HFF-Myc (cell line): ENCODE results near the gene ZMIZ1.

Experiments
- DNase-seq: peaks from one replicate; pipeline ENCODE4 v3.0.0-alpha.2; 2011; ENCODE audit warnings: low read depth; ENCODE audit errors: extremely low read depth
- H3K4me3 ChIP-seq: replicated peaks from 2 replicates; pipeline ENCODE4 v1.5.1; 2011; ENCODE audit warnings: low read depth, mild to moderate bottlenecking, control low read depth, low read length
- TF ChIP-seq, protein P1 (sequence below): IDR thresholded peaks from 2 replicates; pipeline ENCODE4 v1.5.1; 2012; ENCODE audit warnings: mild to moderate bottlenecking, low read depth, low read length, control low read depth; ENCODE audit errors: missing control alignments

The ZMIZ1 gene

DNA sequence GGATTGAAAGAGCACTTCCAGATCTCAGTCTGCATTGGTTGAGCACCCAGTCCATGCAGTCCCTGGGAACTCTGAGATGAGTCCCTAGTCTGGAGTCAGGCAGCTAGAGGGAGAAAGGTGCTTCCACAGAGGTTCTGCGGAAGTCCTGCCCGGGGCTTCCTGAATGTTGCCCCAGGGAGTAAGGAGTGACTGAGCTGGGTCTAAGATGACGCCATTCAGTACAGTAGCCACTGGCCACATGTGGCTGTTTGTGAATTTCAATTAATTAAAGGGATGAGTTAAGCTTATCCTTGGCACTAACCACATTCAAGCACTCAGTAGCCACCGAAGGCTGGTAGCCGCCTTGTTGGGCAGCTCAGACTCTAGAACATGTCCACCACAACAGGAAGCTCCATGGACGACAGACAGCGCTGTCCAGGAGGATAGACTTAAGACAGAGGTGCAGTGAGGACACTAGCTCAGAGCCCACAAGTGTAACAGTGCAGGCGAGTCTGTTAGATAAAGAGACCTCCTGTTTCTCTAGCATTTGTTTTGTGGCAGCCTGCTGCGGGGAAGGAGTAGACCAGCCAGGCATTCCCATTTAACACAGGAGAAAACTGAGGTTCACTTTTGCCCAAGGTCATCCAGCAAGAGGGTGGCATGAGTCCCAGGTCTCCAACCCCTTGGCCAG is 176.9 kb downstream of the ZMIZ1 start:
- H3K4me3 ChIP-seq, result no peak overlapping the region
- DNase-seq, result no peak
- TF ChIP-seq, protein P1, sequence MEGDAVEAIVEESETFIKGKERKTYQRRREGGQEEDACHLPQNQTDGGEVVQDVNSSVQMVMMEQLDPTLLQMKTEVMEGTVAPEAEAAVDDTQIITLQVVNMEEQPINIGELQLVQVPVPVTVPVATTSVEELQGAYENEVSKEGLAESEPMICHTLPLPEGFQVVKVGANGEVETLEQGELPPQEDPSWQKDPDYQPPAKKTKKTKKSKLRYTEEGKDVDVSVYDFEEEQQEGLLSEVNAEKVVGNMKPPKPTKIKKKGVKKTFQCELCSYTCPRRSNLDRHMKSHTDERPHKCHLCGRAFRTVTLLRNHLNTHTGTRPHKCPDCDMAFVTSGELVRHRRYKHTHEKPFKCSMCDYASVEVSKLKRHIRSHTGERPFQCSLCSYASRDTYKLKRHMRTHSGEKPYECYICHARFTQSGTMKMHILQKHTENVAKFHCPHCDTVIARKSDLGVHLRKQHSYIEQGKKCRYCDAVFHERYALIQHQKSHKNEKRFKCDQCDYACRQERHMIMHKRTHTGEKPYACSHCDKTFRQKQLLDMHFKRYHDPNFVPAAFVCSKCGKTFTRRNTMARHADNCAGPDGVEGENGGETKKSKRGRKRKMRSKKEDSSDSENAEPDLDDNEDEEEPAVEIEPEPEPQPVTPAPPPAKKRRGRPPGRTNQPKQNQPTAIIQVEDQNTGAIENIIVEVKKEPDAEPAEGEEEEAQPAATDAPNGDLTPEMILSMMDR, result no peak

DNA sequence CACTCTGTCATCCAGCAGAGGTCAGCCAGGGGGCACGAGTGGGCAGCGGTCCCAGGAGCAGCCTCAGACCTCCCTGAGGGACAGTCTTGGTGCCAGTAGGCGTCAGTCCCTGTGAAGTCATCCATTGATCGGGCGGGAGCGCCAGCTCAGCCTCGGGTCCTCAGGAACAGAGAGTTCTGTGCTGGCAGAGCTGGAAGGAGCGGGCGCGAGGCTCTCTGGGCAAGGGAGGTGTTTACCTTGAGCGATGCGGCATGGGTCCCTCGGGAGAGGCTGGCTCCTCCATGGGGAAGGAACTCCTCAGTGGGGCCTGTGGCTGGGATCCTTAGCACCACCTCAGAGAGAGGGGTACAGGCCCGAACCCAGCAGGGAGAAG is 177.4 kb downstream of the ZMIZ1 start:
- no peak overlapping the region for H3K4me3 ChIP-seq
- DNase-seq, result no peak
- TF ChIP-seq, protein P1, result no peak

- no peak for DNase-seq
- no peak overlapping the region for H3K4me3 ChIP-seq
Observed at GRCh38 chr10:79246606-79247275, 178.0 kb downstream of the ZMIZ1 start.

DNA sequence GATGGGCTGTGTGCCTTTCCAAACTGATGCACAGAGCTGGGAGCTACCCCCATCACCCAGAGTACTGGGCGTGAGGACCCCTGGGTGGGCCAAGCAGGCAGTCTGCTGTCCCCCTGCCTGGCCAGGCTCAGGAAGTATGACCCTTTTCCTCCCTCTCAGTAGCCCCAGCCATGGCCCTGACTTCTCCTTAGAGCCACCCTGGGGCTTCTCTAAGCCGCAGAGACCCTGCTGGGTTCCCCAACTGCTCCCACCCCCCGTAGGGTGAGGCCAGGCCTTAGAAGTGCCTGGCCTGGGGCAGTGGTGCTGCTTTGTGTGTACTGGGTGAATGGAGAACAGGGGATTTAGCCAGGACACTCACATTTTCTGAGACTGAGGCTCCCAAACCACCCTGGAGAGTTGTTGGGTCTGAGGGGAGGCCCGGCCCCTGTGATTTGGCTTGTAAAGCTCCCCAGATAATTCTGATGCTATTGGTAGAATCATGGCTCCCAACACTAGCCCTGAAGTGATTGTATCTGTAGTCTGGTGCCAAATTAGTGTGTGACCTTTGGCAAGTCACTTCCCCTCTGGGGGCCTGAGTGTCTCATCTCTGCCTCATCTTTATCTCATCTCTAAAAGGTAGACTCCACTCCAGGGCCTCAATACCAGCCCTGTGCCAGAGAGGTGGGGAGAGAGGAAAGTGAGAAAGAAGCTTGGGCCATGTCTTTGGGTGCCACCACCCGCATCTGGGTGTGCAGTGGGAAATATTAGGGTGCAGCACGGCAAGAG is 178.8 kb downstream of the ZMIZ1 start:
- H3K4me3 ChIP-seq, result no peak overlapping the region
- TF ChIP-seq, protein P1, result no peak
- no peak for DNase-seq

More at GRCh38 chr10:79246606-79247275, 178.0 kb downstream of the ZMIZ1 start:
- TF ChIP-seq, protein P1, result no peak

DNA sequence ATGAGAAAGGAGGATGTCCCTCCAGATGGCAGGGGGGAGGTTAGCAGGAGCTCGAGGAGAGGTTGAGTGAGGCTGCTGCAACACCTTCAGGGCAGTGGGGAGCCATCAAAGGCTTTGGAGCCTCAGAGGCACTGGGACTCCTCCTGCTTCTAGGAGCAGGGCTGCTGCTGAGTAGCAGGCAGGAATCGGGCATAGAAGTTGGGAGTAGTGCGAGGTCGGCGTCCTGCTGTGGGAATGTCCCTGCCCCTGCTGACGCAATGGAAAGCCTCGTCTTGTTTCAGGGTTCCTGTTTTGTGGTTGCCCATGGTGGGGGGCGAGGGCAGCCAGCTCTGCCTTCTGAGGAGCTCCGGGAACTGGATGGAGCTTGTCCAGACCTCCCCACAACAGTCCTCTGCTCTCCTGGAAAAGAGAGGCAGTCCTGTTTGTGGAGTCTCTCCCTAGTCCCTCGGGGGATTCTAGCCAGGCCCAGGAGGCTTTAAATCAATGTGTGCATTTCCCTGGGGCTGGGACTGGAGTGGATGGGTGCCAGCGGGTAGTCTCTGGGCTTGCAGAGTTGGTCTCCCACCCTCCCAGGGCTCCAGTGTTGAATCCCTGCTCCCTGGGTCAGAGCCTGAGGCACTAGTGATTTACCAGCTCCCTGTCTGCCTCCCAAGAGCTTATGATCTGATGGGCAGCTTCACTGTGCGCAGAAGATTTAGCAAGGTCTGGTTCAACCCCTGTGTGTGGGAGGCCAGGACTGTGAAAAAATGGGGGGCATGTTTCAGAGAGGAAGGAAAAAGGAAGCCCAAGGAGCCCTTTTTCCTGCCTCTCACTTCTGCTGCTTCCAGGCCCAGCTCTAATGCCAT is 179.8 kb downstream of the ZMIZ1 start:
- H3K4me3 ChIP-seq, result no peak overlapping the region
- DNase-seq, result no peak
- TF ChIP-seq, protein P1, result no peak
